HepG2 (cell line): ENCODE measurements around the gene PROC. TPM values are rescaled to one million over a fixed set of nuclear protein-coding genes. Genes with fewer than 3 reads are reported as not detected.
"Not testable (repeated sequence)": the region's sequence is repeated elsewhere in the genome, so short reads cannot be mapped to it uniquely, and the experiment has no call there.

Experiments
- ATAC-seq: fragments of 200-7000 bp; cut with Tn5 transposase; 3 replicates; pipeline ENCODE4 v1.9.1; 2020; ENCODE audit warnings: mild to moderate bottlenecking, moderate library complexity
- BruUV-seq: library from RNA; stranded (reverse); fragments of 400-500 nt; replicated peaks from 2 replicates; lab custom pipeline; 2021; lab: Mats Ljungman, UMichigan
- CTCF ChIA-PET: fragments of 300-600 bp; formaldehyde crosslinking; extraction: SDS; loops from one replicate; lab custom pipeline; 2021; ENCODE audit warnings: low total read pairs, inconsistent platforms, low intra/inter-chr PET ratio; lab: Yijun Ruan, JAX
- POLR2A ChIA-PET: fragments of 350-600 bp; sonication (Branson Sonifier 250); formaldehyde crosslinking; loops from one replicate; lab custom pipeline; 2020; ENCODE audit warnings: antibody characterized with exemption, inconsistent platforms; lab: Yijun Ruan, JAX
- DNase-seq: peaks from one replicate; pipeline ENCODE4 v3.0.0-alpha.2; 2015; ENCODE audit warnings: low spot score
- FAIRE-seq: peaks from 3 replicates; lab custom pipeline; 2011; peaks lifted over from hg19 to GRCh38; lab: Jason Lieb, UNC
- H2AFZ ChIP-seq: one replicate; pipeline ENCODE4 v1.6.1; 2011; ENCODE audit warnings: low read length, inconsistent platforms
- H3K27ac ChIP-seq: fragments of 300-600 bp; 3 replicates; pipeline ENCODE4 v1.8.0; 2011; ENCODE audit warnings: mixed run types, mild to moderate bottlenecking, mixed read lengths, low read length, inconsistent platforms; ENCODE audit not compliant: insufficient read depth; ENCODE audit errors: extremely low read length
- H3K27me3 ChIP-seq, 2 experiments: fragments of 200-600 bp in 1 of 2; 2 replicates in 1 of 2; 3 replicates in 1 of 2; pipeline versions ENCODE4 v1.6.0 to v1.8.0; 2011; ENCODE audit warnings: low read length in 2 of 2, mild to moderate bottlenecking in 2 of 2, moderate library complexity in 2 of 2, inconsistent platforms in 1 of 2; ENCODE audit not compliant: insufficient read depth in 2 of 2, control insufficient read depth in 1 of 2
- H3K36me3 ChIP-seq, 2 experiments: fragments of 200-600 bp in 1 of 2; replicated peaks in 1 of 2; 2 replicates in 1 of 2; 3 replicates in 1 of 2; pipeline versions ENCODE4 v1.5.1 to v1.8.0; 2011; ENCODE audit warnings: low read length in 2 of 2, inconsistent platforms in 1 of 2; ENCODE audit not compliant: insufficient read depth in 2 of 2, control insufficient read depth in 1 of 2
- H3K4me1 ChIP-seq: 2 replicates; pipeline ENCODE4 v1.5.1; 2012; ENCODE audit warnings: low read length, inconsistent platforms; ENCODE audit not compliant: insufficient read depth
- H3K4me2 ChIP-seq: 2 replicates; pipeline ENCODE4 v1.6.0; 2011; ENCODE audit warnings: low read depth, low read length, inconsistent platforms
- H3K4me3 ChIP-seq, 3 experiments: fragments of 200-600 bp in 1 of 3; sonication (generic), shearing (Covaris generic) in 1 of 3; replicated peaks in 1 of 3; 2 replicates each; pipeline ENCODE4 v1.5.1; 2011 to 2016; ENCODE audit warnings: low read length in 3 of 3, inconsistent platforms in 2 of 3, low read depth in 2 of 3, mild to moderate bottlenecking in 2 of 3, control low read depth in 1 of 3, mixed read lengths in 1 of 3; ENCODE audit not compliant: insufficient read depth in 1 of 3
- H3K79me2 ChIP-seq: one replicate; pipeline ENCODE4 v1.6.1; 2011; ENCODE audit warnings: low read length, inconsistent platforms; ENCODE audit not compliant: insufficient read depth
- H3K9ac ChIP-seq: 2 replicates; pipeline ENCODE4 v1.6.0; 2011; ENCODE audit warnings: mild to moderate bottlenecking, low read depth, low read length, inconsistent platforms; ENCODE audit not compliant: insufficient read depth
- H3K9me3 ChIP-seq: 2 replicates; pipeline ENCODE4 v1.5.1; 2012; ENCODE audit warnings: mild to moderate bottlenecking, low read length
- H4K20me1 ChIP-seq: 2 replicates; pipeline ENCODE4 v1.6.0; 2011; ENCODE audit warnings: inconsistent platforms, mild to moderate bottlenecking, low read length, moderate library complexity; ENCODE audit not compliant: insufficient read depth
- HNF1A ChIP-seq, 2 experiments: sonication (generic) in 1 of 2; formaldehyde crosslinking in 1 of 2; IDR thresholded peaks; 2 replicates each; pipeline versions ENCODE4 v1.4.0 to v1.6.1; 2016 to 2020; ENCODE audit warnings: borderline replicate concordance in 1 of 2, low read depth in 1 of 2, mild to moderate bottlenecking in 1 of 2, missing genetic modification reagents in 1 of 2
- NFKB2 ChIP-seq: sonication (generic); formaldehyde crosslinking; IDR thresholded peaks from 2 replicates; pipeline ENCODE4 v1.4.0; 2020; ENCODE audit warnings: missing genetic modification reagents, borderline replicate concordance
- ZFP91 ChIP-seq: sonication (generic); formaldehyde crosslinking; IDR thresholded peaks from 2 replicates; pipeline ENCODE4 v1.9.0; 2022; ENCODE audit warnings: missing genetic modification reagents, mild to moderate bottlenecking, borderline replicate concordance
- ZNF598 ChIP-seq: sonication (generic); formaldehyde crosslinking; IDR thresholded peaks from 2 replicates; pipeline ENCODE4 v1.5.1; 2020; ENCODE audit warnings: mild to moderate bottlenecking, missing genetic modification reagents, borderline replicate concordance
- ZNF605 ChIP-seq: sonication (generic); formaldehyde crosslinking; IDR thresholded peaks from 2 replicates; pipeline ENCODE4 v1.8.0; 2022; ENCODE audit warnings: mild to moderate bottlenecking, missing genetic modification reagents
- WGBS: methylation state at CpG from one replicate; pipeline ENCODE4 v1.1.6; 2017; ENCODE audit warnings: low lambda C conversion rate; 5-methylcytosine and 5-hydroxymethylcytosine counted together
- in situ Hi-C: cut with HindIII; loops from 2 replicates; pipeline ENCODE4 v1.10.0; 2017; ENCODE audit warnings: low pct_unique_long_range_greater_than_20kb; ENCODE audit not compliant: extremely low pct_ligation_motif_present
- intact Hi-C: fragments of 100-400 bp; cut with micrococcal nuclease; formaldehyde crosslinking; loops from one replicate; pipeline ENCODE4 v1.10.0; 2022; ENCODE audit not compliant: unreplicated experiment
- polyA plus RNA-seq, 8 experiments: library from polyadenylated mRNA; depleted of rRNA in 3 of 8; stranded (reverse) in 7 of 8; unstranded in 1 of 8; fragments of >200 nt; fragmentation: Illumina TruSeq in 4 of 8; extraction: Trizol in 4 of 8; gene quantifications; 2 replicates each; pipeline versions ENCODE4 v1.2.1 to v1.2.3, GENCODE V29; 2011 to 2016; ENCODE audit warnings: low read depth in 4 of 8, missing spikeins in 1 of 8, mixed read lengths in 1 of 8; ENCODE audit not compliant: insufficient read depth in 1 of 8
- total RNA-seq, 5 experiments: library from RNA; depleted of rRNA; stranded (reverse); fragments of >200 nt; fragmentation: Illumina TruSeq; extraction: Trizol; gene quantifications; 2 replicates each; pipeline ENCODE4 v1.2.3, GENCODE V29; 2016; ENCODE audit warnings: low read depth in 1 of 5

Gene PROC
- total and polyA plus RNA-seq, 2 of the 13 experiments (the other 11 are each of a cell fraction or from before 2014, with no cell fraction given), result 134 to 185 TPM

DNA sequence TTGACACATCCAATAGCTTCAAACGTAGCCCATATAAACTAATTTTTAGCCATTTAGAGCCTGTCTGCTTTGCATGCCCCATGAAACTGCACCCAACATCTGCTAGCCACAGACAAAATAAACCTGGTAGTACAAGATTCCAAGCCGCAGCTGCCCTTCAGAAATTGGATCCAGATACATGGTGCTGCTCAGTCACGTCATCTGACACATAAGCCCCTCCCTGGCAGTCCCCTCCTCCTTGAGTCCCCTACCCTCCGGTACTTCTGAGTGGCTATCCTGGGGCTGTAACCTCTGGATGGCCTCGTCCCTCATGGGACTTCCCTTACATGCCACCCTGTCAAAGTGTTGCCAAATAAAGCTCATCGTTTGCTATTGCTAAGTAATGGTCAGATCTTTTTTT is 33.8 kb downstream of the PROC start:
- WGBS, result 97% methylated on average over 6 of the region's 6 CpGs
- CTCF ChIA-PET, result interaction anchor here (2.3 kb wide), 1 partner anchor 97 kb away, joined by 18 read pairs; no protein-coding TSS in a partner anchor

GRCh38 chr2:127452423-127452822 is 34.2 kb downstream of the PROC start:
- H3K4me2 ChIP-seq; FAIRE-seq; H3K36me3 ChIP-seq; H3K27me3 ChIP-seq; H3K4me3 ChIP-seq; DNase-seq; BruUV-seq; H3K9me3 ChIP-seq; H2AFZ ChIP-seq; intact Hi-C loops; ATAC-seq; H3K27ac ChIP-seq; H4K20me1 ChIP-seq; H3K9ac ChIP-seq; TF ChIP-seq HNF1A (IDR thresholded peaks at IDR 0.05; ENCODE audit: low read depth): not testable (repeated sequence)
- Histone ChIP-seq H3K4me1 (peaks cover 73% of the 10 kb centered on the region), H3K79me2 (peaks cover 14% of the 10 kb centered on the region)
- POLR2A ChIA-PET, result interaction anchor here (1.0 to 5.9 kb wide), 9 partner anchors 11 to 158 kb away, joined by 3 to 74 read pairs (median 12); partner anchors contain the start of genes ERCC3 and PROC
- in situ Hi-C loops, result loop anchor here (5.0 kb wide), 1 partner anchor 125 kb away; no protein-coding TSS in a partner anchor
- CTCF ChIA-PET, result interaction anchor here (1.0 to 2.8 kb wide), 5 partner anchors 15 to 255 kb away, joined by 4 to 33 read pairs (median 12); no protein-coding TSS in a partner anchor
- WGBS, result 99% methylated on average over 8 of the region's 8 CpGs
- 0 out of 2 replicates have a peak, but pooled peaks have one; percentile 33 for TF ChIP-seq HNF1A (CRISPR knock-in tag; IDR thresholded peaks at IDR 0.05; ENCODE audit: borderline replicate concordance)

More for the DNA sequence above, 33.8 kb downstream of the PROC start:
- no peak overlapping the region for H3K4me2 ChIP-seq
- no peaks in the 10 kb centered on the region for H4K20me1 ChIP-seq
- FAIRE-seq (no peak), ATAC-seq (no peak), DNase-seq (no peak)
- no peaks in the 10 kb centered on the region for H3K27me3 ChIP-seq
- peaks cover 68% of the 10 kb centered on the region for H3K4me1 ChIP-seq
- in situ Hi-C loops (loop anchor here (5.0 kb wide), 1 partner anchor 125 kb away; no protein-coding TSS in a partner anchor), intact Hi-C loops (no loop called here)
- no peaks in the 10 kb centered on the region for H3K9me3 ChIP-seq
- POLR2A ChIA-PET, result interaction anchor here (1.0 to 5.9 kb wide), 7 partner anchors 15 to 158 kb away, joined by 3 to 74 read pairs (median 12); partner anchors contain the start of genes ERCC3 and PROC
- H3K4me3 ChIP-seq, result no peak overlapping the region
- no peak overlapping the region for H3K27ac ChIP-seq
- no peak overlapping the region for H3K9ac ChIP-seq
- H3K79me2 ChIP-seq, result peaks cover 12% of the 10 kb centered on the region
- no peaks in the 10 kb centered on the region for H3K36me3 ChIP-seq
- no TSS peak for BruUV-seq
- TF ChIP-seq ZNF598 (CRISPR knock-in tag) (0 out of 2 replicates have a peak, but pooled peaks have one; percentile 27), NFKB2 (CRISPR knock-in tag) (0 out of 2 replicates have a peak, but pooled peaks have one; percentile 30), ZNF605 (0 out of 2 replicates have a peak, but pooled peaks have one; percentile 7), ZFP91 (CRISPR knock-in tag) (no peak)
- H2AFZ ChIP-seq, result no peak overlapping the region
